ENCODE data around the gene CYS1.
"Not testable (repeated sequence)": the region's sequence is repeated elsewhere in the genome, so short reads cannot be mapped to it uniquely, and the experiment has no call there.

CYS1 gene

GRCh38 chr2:10033251-10034006, 46.8 kb downstream of the CYS1 start:
- in situ Hi-C loops (cut with MboI; ENCODE audit: low sequenced_read_pairs): no loop called here

- in situ Hi-C loops (cut with MboI; ENCODE audit: low sequenced_read_pairs): no loop called here
These were observed 47.5 kb downstream of the CYS1 start for GRCh38 chr2:10032746-10033105.

DNA sequence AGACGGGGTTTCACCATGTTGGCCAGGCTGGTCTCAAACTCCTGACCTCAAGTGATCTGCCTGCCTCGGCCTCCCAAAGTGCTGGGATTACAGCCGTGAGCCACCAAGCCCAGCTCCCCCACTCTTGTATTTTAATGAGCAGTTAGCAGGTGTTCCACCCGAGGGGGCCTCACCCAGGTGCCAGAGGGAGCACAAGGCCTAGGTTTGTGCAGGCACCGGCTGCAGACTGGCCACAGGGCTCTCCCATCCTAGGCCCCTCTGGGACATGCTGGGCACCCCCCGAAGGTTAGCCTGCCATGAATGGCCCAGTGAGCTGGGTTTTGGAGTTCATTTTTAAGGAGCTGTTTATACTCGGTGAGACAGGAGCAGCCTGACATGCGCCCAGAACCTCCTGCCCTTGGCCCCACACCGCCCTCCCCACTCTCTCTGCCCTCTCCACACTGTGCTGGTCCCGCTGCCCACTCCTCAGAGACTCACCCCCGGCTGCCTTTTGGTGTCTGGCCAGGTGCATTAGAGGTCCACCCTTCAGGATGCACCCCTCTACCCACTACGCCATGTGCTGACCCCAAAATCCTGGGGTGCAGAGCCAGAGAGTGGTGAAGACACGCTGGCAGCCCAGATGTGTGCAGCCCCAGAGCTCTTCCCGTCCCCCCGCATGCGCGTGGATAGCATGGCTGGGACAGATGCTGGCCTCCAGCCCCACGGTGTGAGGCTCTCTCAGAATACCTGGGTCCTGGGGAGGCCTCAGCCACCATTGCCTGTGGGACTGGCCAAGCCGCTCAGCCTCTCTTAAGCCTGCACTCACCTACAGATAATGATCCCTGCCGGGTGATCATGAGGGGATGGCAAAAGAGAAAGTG, 48.1 kb downstream of the CYS1 start:
- in situ Hi-C loops (cut with MboI; ENCODE audit: low sequenced_read_pairs): no loop called here

GRCh38 chr2:10030798-10031197, 49.4 kb downstream of the CYS1 start:
- in situ Hi-C loops (cut with MboI; ENCODE audit: low sequenced_read_pairs): not testable (repeated sequence)

DNA sequence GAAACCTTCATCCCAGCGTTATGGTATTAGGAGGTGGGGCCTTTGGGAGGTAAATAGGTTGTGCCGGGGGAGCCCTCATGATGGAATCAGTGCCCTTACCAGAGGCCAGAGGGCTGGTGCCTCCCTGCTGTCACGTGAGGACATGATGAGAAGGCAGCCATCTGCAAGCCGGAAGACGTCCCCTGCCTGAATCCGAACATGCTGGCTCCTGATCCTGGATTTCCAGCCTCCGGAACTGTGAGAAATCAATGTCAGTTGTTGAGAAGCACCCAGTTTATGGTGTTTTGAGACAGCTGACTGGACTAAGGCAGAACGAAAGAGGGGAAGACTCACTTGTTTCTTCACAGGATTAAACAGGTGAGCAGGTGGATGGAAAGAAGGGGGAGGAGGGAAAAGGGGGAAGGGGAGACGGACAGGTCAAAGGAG, 49.9 kb downstream of the CYS1 start:
- in situ Hi-C loops (cut with MboI; ENCODE audit: low sequenced_read_pairs): no loop called here

DNA sequence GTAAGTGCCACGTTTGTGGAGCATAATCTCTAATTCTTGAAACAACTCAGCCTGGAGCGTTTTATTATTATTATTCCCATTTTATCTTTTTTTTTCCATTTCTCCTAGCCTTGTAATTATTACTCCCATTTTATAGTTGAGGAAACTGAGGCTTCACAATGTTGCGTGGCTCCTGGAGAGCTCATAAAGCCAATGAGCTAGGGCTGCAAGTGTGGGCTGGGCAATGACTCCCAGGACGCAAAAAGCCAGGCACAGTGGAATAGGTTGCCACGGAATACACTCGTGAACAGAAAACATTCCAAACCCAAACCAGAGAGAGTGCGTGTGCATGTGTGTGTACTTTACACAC, 50.4 kb downstream of the CYS1 start:
- in situ Hi-C loops (cut with MboI; ENCODE audit: low sequenced_read_pairs): no loop called here

DNA sequence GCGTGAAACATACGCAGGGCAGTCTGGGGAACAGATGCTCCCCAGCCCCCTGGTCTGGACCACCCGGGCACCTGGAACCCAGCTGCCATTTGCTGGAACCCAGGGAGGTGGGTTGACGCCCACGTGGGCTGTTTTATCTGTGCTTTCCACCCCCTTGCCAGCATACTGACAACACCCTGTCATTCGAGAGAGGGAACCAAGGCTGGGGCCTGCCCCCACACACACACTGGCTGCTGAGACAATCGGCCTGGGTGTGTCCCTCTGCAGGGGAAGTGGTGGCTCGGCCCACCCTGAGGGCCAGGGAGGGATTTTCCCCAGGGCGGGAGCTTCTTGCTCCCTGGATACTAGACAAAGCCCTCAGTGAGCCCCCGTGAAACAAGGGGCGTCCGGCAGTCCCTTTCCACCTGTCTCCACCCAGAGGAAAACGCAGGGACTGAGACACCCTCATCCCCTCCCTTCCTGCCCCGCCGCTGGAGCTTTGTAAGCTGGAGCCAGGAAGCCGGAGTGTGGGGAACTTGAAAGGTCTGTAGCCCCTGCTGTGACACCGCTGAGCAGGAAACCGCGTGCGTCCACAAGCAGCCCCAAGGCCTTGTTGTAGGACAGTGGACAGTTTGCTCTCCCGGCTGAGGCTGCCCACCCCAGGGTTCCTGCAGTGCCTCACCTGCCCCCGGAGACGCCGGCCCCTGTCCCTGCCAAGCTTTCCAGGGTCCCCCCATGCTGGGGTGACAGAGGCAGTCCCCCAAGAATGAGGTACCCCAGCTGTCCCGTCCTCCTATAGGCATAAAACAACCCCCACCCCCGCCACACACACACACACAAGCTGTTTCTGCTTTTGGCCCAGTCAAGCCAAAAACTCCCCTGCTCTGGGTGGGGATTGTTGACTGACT, 51.0 kb downstream of the CYS1 start:
- in situ Hi-C loops (cut with MboI; ENCODE audit: low sequenced_read_pairs): no loop called here

GRCh38 chr2:10028407-10028987, 51.7 kb downstream of the CYS1 start:
- in situ Hi-C loops (cut with MboI; ENCODE audit: low sequenced_read_pairs): no loop called here

DNA sequence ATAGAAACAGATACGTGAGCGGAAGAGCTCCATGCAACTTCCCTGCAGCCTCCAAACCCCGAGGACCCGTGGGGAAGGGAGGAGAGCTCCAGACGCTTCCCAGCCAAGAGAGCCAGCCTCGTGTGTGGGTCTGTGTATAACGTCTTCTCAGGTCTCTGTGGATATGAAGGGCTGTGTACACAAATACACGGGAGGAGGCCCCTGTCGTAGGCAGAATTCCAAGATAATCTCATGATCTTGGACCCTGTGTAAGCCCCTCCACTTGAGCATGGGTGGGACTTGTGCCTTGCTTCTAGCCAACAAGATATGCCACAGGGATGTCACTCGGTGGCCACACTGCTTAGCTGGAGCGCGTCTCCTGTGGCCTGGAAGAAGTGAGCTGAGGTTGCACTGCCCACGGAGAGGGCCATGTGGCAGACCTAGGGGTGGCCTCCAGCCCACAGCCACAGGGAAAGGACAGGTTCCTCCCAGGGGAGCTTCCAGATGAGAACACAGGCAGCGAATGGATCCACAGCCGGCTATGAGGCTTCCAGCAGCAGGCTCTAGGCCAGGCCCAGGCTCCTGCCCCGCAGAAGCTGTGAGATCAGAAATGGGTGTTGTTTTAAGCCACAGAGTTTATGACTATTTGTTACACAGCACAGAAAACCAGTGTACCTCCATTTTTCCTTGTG, 52.4 kb downstream of the CYS1 start:
- in situ Hi-C loops (cut with MboI; ENCODE audit: low sequenced_read_pairs): no loop called here

GRCh38 chr2:10026940-10027569, 53.2 kb downstream of the CYS1 start:
- in situ Hi-C loops (cut with MboI; ENCODE audit: low sequenced_read_pairs): no loop called here

- in situ Hi-C loops (cut with MboI; ENCODE audit: low sequenced_read_pairs): no loop called here
These were observed 57.1 kb downstream of the CYS1 start for GRCh38 chr2:10022966-10023662.

DNA sequence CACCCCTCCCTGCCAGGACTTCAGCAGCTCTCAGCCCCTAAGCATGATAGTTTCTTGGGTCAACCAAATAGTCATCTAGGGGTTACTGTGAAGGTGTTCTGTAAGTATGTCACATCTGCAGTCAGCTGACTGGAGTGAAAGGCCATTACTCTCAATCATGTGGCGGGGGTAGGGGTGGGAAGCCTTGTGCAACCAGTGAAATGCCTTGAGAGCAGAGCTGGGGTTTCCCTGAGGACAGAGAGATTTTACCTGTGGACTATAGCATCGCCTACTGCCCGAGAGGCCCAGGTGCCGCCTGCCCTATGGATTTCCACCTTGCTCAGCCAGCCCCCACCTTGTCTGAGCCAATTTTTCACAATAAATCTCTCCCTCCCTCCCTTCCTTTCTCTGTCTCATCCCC, 57.8 kb downstream of the CYS1 start:
- in situ Hi-C loops (cut with MboI; ENCODE audit: low sequenced_read_pairs): no loop called here

GRCh38 chr2:10022041-10022421, 58.2 kb downstream of the CYS1 start:
- in situ Hi-C loops (cut with MboI; ENCODE audit: low sequenced_read_pairs): no loop called here

- in situ Hi-C loops (cut with MboI; ENCODE audit: low sequenced_read_pairs): no loop called here
These were observed 60.4 kb downstream of the CYS1 start for GRCh38 chr2:10019602-10020400.

- in situ Hi-C loops (cut with MboI; ENCODE audit: low sequenced_read_pairs): no loop called here
These were observed 61.0 kb downstream of the CYS1 start for GRCh38 chr2:10019174-10019573.

DNA sequence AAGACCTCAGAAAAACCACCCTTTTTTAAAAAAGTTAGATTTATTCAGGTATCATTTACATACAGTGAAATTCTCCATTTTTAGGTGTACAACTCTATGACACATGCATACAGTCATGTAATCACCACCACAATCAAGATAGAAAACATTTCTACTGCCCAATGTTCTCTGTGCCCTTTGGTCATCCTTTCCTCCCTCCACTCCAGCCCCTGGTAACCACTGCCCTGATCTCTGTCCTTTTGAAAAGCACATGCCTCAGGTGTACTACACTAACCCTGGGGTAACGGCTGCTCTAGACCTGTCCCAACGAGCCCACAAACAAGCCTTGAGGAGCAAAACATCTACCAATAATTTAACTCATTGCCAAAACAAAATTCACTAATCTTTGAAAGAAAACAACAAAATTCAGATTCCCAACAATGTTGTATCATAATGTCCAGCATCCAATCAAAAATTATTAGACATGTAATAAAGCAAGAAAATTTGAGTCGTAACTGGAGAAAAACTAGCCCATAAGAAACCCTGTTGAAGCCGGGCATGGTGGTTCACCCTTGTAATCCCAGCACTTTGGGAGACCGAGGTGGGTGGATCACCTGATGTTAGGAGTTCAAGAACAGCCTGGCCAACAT, 62.8 kb downstream of the CYS1 start:
- in situ Hi-C loops (cut with MboI; ENCODE audit: low sequenced_read_pairs): no loop called here

- in situ Hi-C loops (cut with MboI; ENCODE audit: low sequenced_read_pairs): no loop called here
These were observed 63.4 kb downstream of the CYS1 start for GRCh38 chr2:10016802-10017258.
